ENCODE results near the gene CCDC6. TPM values are rescaled to one million over a fixed set of nuclear protein-coding genes. Genes with fewer than 3 reads are reported as not detected.

Gene CCDC6
- total and polyA plus RNA-seq, 9 of the 15 experiments (the other 6 are each of a cell fraction or from before 2014, with no cell fraction given) = 10.4 to 41.0 (median 20.9) TPM

- H3K27ac ChIP-seq (ENCODE audit: extremely low read depth, low read depth, low read length) = no peak overlapping the region
- intact Hi-C loops (cut with micrococcal nuclease) = no loop called here
- no peak for FAIRE-seq
These were observed 28.1 kb downstream of the CCDC6 start for GRCh38 chr10:59878289-59878688.

More at GRCh38 chr10:59878289-59878688, 28.1 kb downstream of the CCDC6 start:
- no TSS peak for BruUV-seq (replicated peaks)
- Histone ChIP-seq H3K4me1 (replicated peaks in 1 of 2; ENCODE audit: control insufficient read depth in 2 of 2, insufficient read depth in 2 of 2, low read length in 2 of 2) (peaks cover 12 to 51% of the 10 kb centered on the region in 2 experiments), H3K9ac (ENCODE audit: insufficient read depth in 1 of 2, low read depth in 2 of 2, low read length in 2 of 2) (no peak overlapping the region), H2AFZ (ENCODE audit: low read depth, low read length) (no peak overlapping the region), H3K9me3 (replicated peaks; ENCODE audit: control insufficient read depth, insufficient read depth, low read depth, low read length) (no peaks in the 10 kb centered on the region), H3K79me2 (ENCODE audit: control insufficient read depth, insufficient read depth, low read length) (peaks cover 90% of the 10 kb centered on the region), H3K27me3 (ENCODE audit: control insufficient read depth in 2 of 2, insufficient read depth in 2 of 2, low read length in 2 of 2) (no peaks in the 10 kb centered on the region), H3K4me2 (ENCODE audit: insufficient read depth, low read length) (no peak overlapping the region), H3K4me3 (no peak overlapping the region), H4K20me1 (replicated peaks; ENCODE audit: control insufficient read depth, insufficient read depth, low read length) (0 out of 2 replicates have a peak, but pooled peaks cover 4% of the 10 kb centered on the region), H3K36me3 (ENCODE audit: control insufficient read depth, insufficient read depth, low read length) (no peaks in the 10 kb centered on the region; the same call in 2 of the 3 replicates), H3K9me1 (ENCODE audit: control insufficient read depth, insufficient read depth, low read length) (peaks cover 3% of the 10 kb centered on the region)
- DNase-seq (ENCODE audit: extremely low read depth in 1 of 4, low spot score in 3 of 4) (no peak), ATAC-seq (no peak)
- ChIA-PET CTCF (ENCODE audit: low intra/inter-chr PET ratio) (interaction anchor here (0.6 kb wide), 1 partner anchor 213 kb away, joined by 3 read pairs; no protein-coding TSS in a partner anchor), POLR2A (interaction anchor here (1.2 kb wide), 1 partner anchor 11 kb away, joined by 3 read pairs; no protein-coding TSS in a partner anchor)
- TF ChIP-seq TAF7 (tag; IDR thresholded peaks at IDR 0.05) = no peak
- no peak for TF ChIP-seq CHD4 (IDR thresholded peaks at IDR 0.05; ENCODE audit: insufficient read depth, insufficient replicate concordance, low read depth, low read length, poor library complexity, severe bottlenecking)
- no peak for TF ChIP-seq NFYB (IDR thresholded peaks at IDR 0.05; ENCODE audit: extremely low read depth, insufficient read length)
- TF ChIP-seq PRDM10 (IDR thresholded peaks at IDR 0.05; ENCODE audit: partially characterized antibody) = peak; percentile 51
- TF ChIP-seq SMC3 (conservative IDR thresholded peaks at IDR 0.05; ENCODE audit: insufficient read depth, low read depth, low read length) = no peak
- in situ Hi-C loops (cut with MboI) = no loop called here
- WGBS (ENCODE audit: insufficient coverage, low coverage, missing lambda C conversion rate) = 61% methylated on average over 2 of the region's 2 CpGs
